Measurements from ENCODE around the gene TNFAIP8L3.

Gene TNFAIP8L3

DNA sequence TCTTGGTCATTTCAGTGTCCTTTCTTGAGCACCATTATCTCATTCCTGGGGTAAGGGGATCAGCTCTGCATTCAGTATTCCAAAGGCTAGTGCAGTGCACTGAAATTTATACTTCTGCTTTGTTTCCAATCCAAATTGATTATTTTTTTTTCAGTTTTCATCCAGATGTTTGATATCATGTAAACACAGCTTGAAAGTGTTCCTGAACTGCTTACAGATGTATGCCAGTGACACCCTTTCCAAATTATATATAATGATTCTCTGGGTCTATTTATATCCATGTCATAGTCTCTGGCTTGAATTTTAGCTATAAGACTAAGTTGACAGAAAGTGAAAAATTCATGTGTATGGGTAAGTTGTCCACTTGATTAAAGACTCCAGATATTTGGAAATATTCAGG is 11.8 kb upstream of the TNFAIP8L3 start:
- H3K4me3 ChIP-seq (replicated peaks; ENCODE audit: low read depth, low read length): no peak overlapping the region
- TF ChIP-seq, protein P1, sequence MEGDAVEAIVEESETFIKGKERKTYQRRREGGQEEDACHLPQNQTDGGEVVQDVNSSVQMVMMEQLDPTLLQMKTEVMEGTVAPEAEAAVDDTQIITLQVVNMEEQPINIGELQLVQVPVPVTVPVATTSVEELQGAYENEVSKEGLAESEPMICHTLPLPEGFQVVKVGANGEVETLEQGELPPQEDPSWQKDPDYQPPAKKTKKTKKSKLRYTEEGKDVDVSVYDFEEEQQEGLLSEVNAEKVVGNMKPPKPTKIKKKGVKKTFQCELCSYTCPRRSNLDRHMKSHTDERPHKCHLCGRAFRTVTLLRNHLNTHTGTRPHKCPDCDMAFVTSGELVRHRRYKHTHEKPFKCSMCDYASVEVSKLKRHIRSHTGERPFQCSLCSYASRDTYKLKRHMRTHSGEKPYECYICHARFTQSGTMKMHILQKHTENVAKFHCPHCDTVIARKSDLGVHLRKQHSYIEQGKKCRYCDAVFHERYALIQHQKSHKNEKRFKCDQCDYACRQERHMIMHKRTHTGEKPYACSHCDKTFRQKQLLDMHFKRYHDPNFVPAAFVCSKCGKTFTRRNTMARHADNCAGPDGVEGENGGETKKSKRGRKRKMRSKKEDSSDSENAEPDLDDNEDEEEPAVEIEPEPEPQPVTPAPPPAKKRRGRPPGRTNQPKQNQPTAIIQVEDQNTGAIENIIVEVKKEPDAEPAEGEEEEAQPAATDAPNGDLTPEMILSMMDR (IDR thresholded peaks at IDR 0.05; ENCODE audit: low read depth, low read length, missing control alignments): no peak
- no peak for DNase-seq (ENCODE audit: extremely low read depth, low read depth)

DNA sequence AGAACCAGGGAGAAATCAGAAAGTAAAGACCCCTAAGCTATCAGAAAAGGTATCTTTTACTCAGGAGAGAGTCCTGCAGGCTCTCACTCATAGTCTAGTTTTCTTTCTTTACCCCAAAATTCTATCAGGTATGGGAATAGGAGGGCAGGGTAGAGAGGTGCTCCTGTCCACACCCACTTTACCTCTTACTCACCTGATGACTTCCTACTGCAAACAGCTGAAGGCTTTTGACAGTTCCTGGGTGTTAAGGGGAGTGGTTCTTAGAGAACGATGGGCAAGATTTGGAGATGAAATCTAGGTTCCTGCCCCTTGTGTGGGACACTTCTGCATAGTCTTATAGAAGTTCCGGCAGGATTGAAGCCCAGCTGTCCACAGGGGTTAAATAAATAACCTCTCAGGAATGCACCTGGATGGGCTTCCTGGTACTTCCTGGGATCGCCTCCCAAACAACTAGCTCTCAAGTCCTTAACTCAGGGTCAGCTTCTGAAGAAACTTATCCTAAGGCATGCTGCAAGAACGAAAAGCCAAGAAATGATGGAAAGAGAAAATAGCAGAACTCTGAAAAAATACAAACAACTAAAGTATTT is 10.8 kb upstream of the TNFAIP8L3 start:
- TF ChIP-seq, protein P1 (IDR thresholded peaks at IDR 0.05; ENCODE audit: low read depth, low read length, missing control alignments): no peak
- H3K4me3 ChIP-seq (replicated peaks; ENCODE audit: low read depth, low read length): no peak overlapping the region
- DNase-seq (ENCODE audit: extremely low read depth, low read depth): no peak

DNA sequence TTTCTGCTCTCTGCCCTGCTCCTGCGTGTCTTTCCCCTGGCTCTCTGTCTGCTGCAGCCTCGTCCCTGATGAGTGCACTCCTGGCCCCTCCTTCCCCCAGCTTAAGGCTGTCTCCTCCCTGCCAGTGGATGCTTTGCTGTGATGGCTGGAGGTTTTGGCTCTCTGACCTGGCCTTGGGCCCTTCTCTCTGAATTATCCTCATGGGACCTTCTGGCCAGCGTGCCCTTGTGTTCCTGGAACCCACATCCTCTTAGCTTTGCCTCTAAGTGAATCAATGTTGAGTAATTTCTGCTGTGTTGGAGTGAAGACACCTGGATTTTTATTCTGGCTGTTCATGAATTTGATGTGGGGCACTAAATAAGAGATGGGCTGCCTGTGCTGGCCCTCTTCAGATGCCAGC is 9.8 kb upstream of the TNFAIP8L3 start:
- TF ChIP-seq, protein P1 (IDR thresholded peaks at IDR 0.05; ENCODE audit: low read depth, low read length, missing control alignments): no peak
- no peak for DNase-seq (ENCODE audit: extremely low read depth, low read depth)
- H3K4me3 ChIP-seq (replicated peaks; ENCODE audit: low read depth, low read length): no peak overlapping the region

DNA sequence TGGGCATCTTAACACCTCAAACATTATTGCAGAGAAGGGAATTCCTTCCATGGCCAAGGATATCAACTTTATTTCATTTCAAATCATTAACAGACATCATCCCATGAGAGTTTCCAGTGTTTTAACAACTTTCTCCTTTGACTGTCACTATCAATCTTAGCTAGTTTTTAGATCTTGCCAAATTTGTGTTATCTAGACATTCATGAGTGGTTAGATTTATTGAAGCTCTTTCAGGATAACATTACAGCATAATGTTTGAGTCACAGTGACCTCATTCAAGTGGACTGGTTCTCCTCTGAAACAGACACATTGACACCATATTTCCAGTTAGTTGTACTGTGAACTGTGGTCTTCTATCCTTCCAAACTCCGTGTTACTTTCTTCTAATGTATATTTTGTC is 8.6 kb upstream of the TNFAIP8L3 start:
- TF ChIP-seq, protein P1 (IDR thresholded peaks at IDR 0.05; ENCODE audit: low read depth, low read length, missing control alignments): no peak
- no peak overlapping the region for H3K4me3 ChIP-seq (replicated peaks; ENCODE audit: low read depth, low read length)
- DNase-seq (ENCODE audit: extremely low read depth, low read depth): peak; percentile 2

DNA sequence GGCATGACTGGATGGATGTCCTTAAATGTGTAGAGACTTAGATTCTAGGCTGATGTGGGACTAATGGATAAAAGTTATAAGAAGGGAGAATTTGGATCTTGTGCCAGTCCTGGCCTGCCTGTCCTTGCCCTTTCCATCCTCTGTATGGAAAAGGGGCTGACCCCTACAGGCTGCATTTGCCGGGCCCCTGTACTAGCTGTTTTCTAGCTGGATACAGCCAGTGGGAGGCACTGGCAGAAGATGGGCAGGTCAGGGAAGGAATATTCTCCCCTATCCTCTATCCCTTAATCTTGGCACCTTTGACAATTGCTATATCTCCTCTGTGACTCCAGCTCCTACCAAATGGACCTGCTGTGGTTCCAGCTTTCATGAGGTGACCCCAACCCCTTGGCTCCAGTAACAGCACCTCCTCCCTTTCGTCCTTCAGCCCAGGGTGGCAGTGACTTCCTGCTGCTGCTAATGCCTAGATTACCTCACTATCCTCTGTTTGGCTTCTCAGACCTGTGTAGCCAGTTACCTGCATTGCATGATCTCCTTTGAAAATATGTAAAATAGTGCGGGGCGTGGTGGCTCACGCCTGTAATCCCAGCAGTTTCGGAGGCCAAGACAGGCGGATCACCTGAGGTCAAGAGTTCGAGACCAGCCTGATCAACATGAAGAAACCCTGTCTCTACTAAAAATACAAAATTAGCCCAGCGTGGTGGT is 6.2 kb upstream of the TNFAIP8L3 start:
- no peak for DNase-seq (ENCODE audit: extremely low read depth, low read depth)
- no peak overlapping the region for H3K4me3 ChIP-seq (replicated peaks; ENCODE audit: low read depth, low read length)
- TF ChIP-seq, protein P1 (IDR thresholded peaks at IDR 0.05; ENCODE audit: low read depth, low read length, missing control alignments): no peak

DNA sequence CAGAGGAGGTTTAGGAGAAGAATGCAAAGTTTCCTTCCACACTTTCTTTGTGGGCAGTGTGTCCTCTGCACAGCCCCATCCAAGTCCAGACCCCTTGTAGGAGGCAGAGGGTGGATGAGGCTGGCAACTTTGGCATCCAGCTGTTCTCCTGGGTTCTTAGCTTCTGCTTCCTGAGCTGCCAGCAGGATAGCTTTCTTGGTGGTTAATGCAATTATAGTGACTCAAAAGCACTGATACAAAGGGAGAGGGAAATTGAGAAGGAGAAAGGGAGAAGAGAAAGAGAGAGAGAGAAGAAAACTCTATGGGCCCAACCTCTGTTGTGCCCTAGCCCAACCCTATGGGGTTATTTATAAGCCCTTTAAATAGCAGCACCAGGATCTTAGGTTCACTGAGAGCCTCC is 4.5 kb upstream of the TNFAIP8L3 start:
- DNase-seq (ENCODE audit: extremely low read depth, low read depth): no peak
- TF ChIP-seq, protein P1 (IDR thresholded peaks at IDR 0.05; ENCODE audit: low read depth, low read length, missing control alignments): no peak
- H3K4me3 ChIP-seq (replicated peaks; ENCODE audit: low read depth, low read length): no peak overlapping the region

DNA sequence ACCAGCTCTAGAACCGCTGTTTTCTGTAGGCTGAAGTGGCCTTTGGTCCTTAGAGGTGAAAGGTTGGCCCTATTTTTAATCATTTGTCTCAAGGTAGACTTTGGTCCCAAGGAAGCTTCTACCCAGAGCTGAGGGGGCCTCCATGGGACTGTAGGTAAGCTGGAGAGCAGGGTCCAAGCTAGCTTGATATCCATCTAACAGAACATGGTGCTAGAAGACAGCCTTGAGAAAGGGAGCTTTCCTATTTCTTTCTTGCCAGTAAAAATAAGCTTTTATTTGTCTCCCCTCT is 3.6 kb upstream of the TNFAIP8L3 start:
- H3K4me3 ChIP-seq (replicated peaks; ENCODE audit: low read depth, low read length): no peak overlapping the region
- TF ChIP-seq, protein P1 (IDR thresholded peaks at IDR 0.05; ENCODE audit: low read depth, low read length, missing control alignments): no peak
- DNase-seq (ENCODE audit: extremely low read depth, low read depth): no peak
